ENCODE measurements around the gene AKAP9. TPM values are rescaled to one million over a fixed set of nuclear protein-coding genes. Genes with fewer than 3 reads are reported as not detected.
A peak's percentile ranks its signal among the peaks of the same experiment; 100 is the strongest.

Gene AKAP9
- total and polyA plus RNA-seq, 12 donors: 22.7 to 122 (median 54.0) TPM

DNA sequence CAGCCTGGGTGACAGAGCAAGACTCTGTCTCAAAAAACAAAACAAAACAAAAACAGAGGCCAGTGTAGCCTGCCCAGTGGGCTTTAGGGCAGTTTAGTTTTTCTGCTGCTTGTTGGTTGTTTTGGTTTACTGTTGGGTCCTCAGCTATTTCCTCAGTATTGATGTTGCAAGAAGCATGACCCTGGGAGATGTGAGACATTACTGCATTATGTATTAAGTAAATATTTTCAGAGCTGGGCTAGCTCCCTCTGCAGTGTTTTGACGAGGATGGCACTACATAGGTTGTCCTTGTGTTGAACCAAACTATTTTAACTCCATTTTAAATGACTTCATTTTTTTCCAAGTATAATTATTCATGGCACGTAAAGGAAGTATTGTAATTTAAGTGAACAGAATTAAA is 4.8 kb downstream of the AKAP9 start:
- WGBS, 4 donors: 22 to 39% (median 34%) methylated on average over 2 of the region's 2 CpGs
- peak overlapping the region; percentile 26 to 76 (median 58) for H3K27ac ChIP-seq
- no peaks in the 10 kb centered on the region for H3K36me3 ChIP-seq (replicated peaks in 1 of 2)
- DNase-seq: peak in 6 of 7 donors; percentile 28 to 60 (median 51)
- intact Hi-C loops (cut with DNase I): no loop called here
- peaks cover 21 to 52% of the 10 kb centered on the region in 2 donors for H3K4me1 ChIP-seq (replicated peaks in 1 of 2)
- peak overlapping the region in 1 of 4 donors; percentile 18 for H3K4me3 ChIP-seq
- no peaks in the 10 kb centered on the region for H3K27me3 ChIP-seq
- TF ChIP-seq POLR2A (IDR thresholded peaks at IDR 0.05): peak in 1 of 2 donors; percentile 43
- TF ChIP-seq, protein P1, sequence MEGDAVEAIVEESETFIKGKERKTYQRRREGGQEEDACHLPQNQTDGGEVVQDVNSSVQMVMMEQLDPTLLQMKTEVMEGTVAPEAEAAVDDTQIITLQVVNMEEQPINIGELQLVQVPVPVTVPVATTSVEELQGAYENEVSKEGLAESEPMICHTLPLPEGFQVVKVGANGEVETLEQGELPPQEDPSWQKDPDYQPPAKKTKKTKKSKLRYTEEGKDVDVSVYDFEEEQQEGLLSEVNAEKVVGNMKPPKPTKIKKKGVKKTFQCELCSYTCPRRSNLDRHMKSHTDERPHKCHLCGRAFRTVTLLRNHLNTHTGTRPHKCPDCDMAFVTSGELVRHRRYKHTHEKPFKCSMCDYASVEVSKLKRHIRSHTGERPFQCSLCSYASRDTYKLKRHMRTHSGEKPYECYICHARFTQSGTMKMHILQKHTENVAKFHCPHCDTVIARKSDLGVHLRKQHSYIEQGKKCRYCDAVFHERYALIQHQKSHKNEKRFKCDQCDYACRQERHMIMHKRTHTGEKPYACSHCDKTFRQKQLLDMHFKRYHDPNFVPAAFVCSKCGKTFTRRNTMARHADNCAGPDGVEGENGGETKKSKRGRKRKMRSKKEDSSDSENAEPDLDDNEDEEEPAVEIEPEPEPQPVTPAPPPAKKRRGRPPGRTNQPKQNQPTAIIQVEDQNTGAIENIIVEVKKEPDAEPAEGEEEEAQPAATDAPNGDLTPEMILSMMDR (IDR thresholded peaks at IDR 0.05): peak in 4 of 6 experiments; percentile 6 to 35 (median 20)
- no peaks in the 10 kb centered on the region for H3K9me3 ChIP-seq (replicated peaks in 1 of 3)

DNA sequence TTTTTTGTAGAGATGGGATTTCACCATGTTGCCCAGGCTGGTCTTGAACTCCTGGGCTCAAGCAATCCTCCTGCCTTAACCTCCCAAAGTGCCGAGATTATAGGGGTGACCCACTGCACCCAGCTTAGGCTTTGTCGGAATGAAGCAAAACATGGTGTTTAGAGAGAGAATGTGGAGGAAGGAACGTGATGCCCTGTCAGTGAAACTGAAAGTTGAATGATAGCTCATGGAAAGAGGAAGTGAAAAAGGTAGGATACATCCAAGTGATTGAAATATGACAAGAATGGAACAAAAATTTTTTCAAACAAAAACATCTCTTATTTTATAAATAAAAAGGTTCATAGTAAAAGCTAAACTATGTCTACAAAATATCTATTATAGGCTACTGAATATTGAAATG is 5.9 kb downstream of the AKAP9 start:
- Histone ChIP-seq H3K36me3 (replicated peaks in 1 of 2) (no peaks in the 10 kb centered on the region), H3K4me1 (replicated peaks in 1 of 2) (peaks cover 21 to 50% of the 10 kb centered on the region in 2 donors), H3K4me3 (no peak overlapping the region), H3K27ac (peak overlapping the region in 3 of 5 donors; percentile 35 to 65 (median 58)), H3K9me3 (replicated peaks in 1 of 3) (no peaks in the 10 kb centered on the region), H3K27me3 (no peaks in the 10 kb centered on the region)
- intact Hi-C loops (cut with DNase I): no loop called here
- WGBS, 4 donors: 65 to 76% (median 66%) methylated on average over 3 of the region's 3 CpGs
- TF ChIP-seq, protein P1 (IDR thresholded peaks at IDR 0.05): no peak
- TF ChIP-seq POLR2A (IDR thresholded peaks at IDR 0.05): no peak
- DNase-seq: no peak

DNA sequence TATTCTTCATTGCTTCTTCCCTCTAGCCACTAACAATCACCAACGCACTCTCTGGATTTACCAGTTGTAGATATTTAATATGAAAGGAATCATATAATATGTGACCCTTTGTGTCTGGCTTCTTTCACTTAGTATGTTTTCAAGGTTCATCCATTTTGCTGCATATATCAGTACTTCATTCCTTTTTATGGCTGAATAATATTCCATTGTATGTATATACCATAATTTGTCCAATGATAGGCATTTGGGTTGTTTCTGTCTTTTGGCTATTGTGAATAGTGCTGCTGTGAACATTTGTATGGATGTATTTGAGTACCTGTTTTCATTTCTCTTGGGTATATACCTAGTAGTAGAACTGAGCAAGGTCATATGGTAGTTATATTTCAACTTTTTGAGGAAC is 7.3 kb downstream of the AKAP9 start:
- Histone ChIP-seq H3K27me3 (no peaks in the 10 kb centered on the region), H3K4me1 (replicated peaks in 1 of 2) (peaks cover 14 to 36% of the 10 kb centered on the region in 2 donors), H3K36me3 (replicated peaks in 1 of 2) (no peaks in the 10 kb centered on the region), H3K9me3 (replicated peaks in 1 of 3) (no peaks in the 10 kb centered on the region), H3K4me3 (no peak overlapping the region), H3K27ac (no peak overlapping the region)
- TF ChIP-seq, protein P1 (IDR thresholded peaks at IDR 0.05): no peak
- TF ChIP-seq POLR2A (IDR thresholded peaks at IDR 0.05): no peak
- 98 to 100% (median 100%) methylated on average over 1 of the region's 1 CpG for WGBS, 4 donors
- intact Hi-C loops (cut with DNase I): no loop called here
- no peak for DNase-seq

DNA sequence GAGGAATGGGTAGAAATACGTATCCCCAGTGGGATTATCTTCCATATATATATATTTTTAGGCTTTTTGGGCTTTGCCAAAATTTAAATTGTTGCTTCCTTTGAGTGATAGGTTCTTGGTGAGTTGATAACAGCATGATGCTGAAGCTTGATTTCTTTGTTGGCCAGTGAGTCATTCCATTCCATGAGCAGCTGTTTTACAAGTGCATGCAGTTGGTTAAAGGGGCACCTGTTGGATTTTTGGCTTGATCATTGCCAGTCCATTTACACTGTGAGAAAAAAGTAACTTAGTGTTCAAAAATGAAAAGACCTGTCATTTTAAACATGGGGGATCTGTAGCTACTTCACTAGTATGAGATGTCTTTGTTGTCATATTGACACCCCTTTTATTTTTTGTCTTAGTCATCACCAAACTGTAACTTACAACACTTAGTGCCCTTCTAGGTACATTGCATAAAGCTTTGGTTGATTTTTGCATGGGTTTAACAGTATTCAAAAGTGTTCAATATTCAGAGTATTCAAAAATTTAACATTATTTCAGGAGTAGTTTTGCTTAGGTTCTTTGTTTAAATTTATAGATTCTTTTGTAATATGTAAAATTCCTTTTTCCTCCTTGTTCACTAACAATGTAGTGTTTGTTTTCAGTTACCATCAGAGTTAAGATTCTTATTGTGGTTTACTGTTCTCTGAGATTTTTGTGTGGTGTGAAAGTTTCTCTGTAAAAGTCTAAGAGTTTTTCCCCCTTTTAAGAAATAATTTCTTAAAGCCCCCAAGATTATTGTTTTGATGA is 8.8 kb downstream of the AKAP9 start:
- WGBS, 4 donors: 93 to 97% (median 95%) methylated on average over 1 of the region's 1 CpG

More for the DNA sequence above, 8.8 kb downstream of the AKAP9 start:
- Histone ChIP-seq H3K27ac (no peak overlapping the region), H3K36me3 (replicated peaks in 1 of 2) (no peaks in the 10 kb centered on the region), H3K4me1 (replicated peaks in 1 of 2) (peaks cover 13 to 24% of the 10 kb centered on the region in 2 donors), H3K9me3 (replicated peaks in 1 of 3) (no peaks in the 10 kb centered on the region), H3K4me3 (no peak overlapping the region), H3K27me3 (no peaks in the 10 kb centered on the region)
- intact Hi-C loops (cut with DNase I): no loop called here
- no peak for TF ChIP-seq POLR2A (IDR thresholded peaks at IDR 0.05)
- TF ChIP-seq, protein P1 (IDR thresholded peaks at IDR 0.05): no peak
- DNase-seq: no peak
